ENCODE results near the gene MPP1.

Gene MPP1

GRCh38 chrX:154732421-154733065 is 72.7 kb downstream of the MPP1 start:
- DNase-seq (ENCODE audit: low read depth in 2 of 3, low spot score in 2 of 3) = no peak

GRCh38 chrX:154731881-154732280 is 73.4 kb downstream of the MPP1 start:
- no peak for DNase-seq (ENCODE audit: low read depth in 2 of 3, low spot score in 2 of 3)

- DNase-seq (ENCODE audit: low read depth in 2 of 3, low spot score in 2 of 3) = no peak
Observed at GRCh38 chrX:154731184-154731583, 74.1 kb downstream of the MPP1 start.

GRCh38 chrX:154730253-154730891 is 74.9 kb downstream of the MPP1 start:
- no peak for DNase-seq (ENCODE audit: low read depth in 2 of 3, low spot score in 2 of 3)

GRCh38 chrX:154729439-154729838 is 75.8 kb downstream of the MPP1 start:
- DNase-seq (ENCODE audit: low read depth in 2 of 3, low spot score in 2 of 3) = no peak

Measured in activated CD8-positive, alpha-beta memory T cell treated with anti-CD3 and anti-CD28 coated beads for 48 hours (primary cell).